Heart left ventricle (tissue), 16 donors: ENCODE measurements around the gene WDTC1. TPM values are rescaled to one million over a fixed set of nuclear protein-coding genes. Genes with fewer than 3 reads are reported as not detected.

Source experiments
- ATAC-seq, 4 donors: fragments of 200-7000 bp; cut with Tn5 transposase; one replicate each; pipeline ENCODE4 v1.9.1; 2020 to 2022; ENCODE audit warnings: moderate library complexity in 4 of 4, mild to moderate bottlenecking in 3 of 4, moderate number of reproducible peaks in 1 of 4
- DNase-seq, 5 donors: peaks; one replicate each; pipeline ENCODE4 v3.0.0-alpha.2; 2020
- H3K27ac ChIP-seq, 12 donors: fragments of 200-600 bp; sonication (generic) in 4 of 12; one replicate each; pipeline versions ENCODE4 v1.5.0 to v1.8.0; 2016 to 2022; ENCODE audit warnings: mild to moderate bottlenecking in 2 of 12
- H3K27me3 ChIP-seq, 9 donors: fragments of 200-600 bp; sonication (generic) in 2 of 9; one replicate each; pipeline versions ENCODE4 v1.5.1 to v1.8.0; 2016 to 2022; ENCODE audit warnings: mild to moderate bottlenecking in 3 of 9
- H3K36me3 ChIP-seq, 9 donors: fragments of 200-600 bp; sonication (generic) in 2 of 9; one replicate each; pipeline versions ENCODE4 v1.5.0 to v1.8.0; 2018 to 2022; ENCODE audit warnings: mild to moderate bottlenecking in 2 of 9
- H3K4me1 ChIP-seq, 12 donors: fragments of 200-600 bp; sonication (generic) in 4 of 12; one replicate each; pipeline versions ENCODE4 v1.5.0 to v1.8.0; 2016 to 2022; ENCODE audit warnings: mild to moderate bottlenecking in 3 of 12
- H3K4me3 ChIP-seq, 12 donors: fragments of 200-600 bp; sonication (generic) in 4 of 12; one replicate each; pipeline versions ENCODE4 v1.5.0 to v1.8.0; 2017 to 2022; ENCODE audit warnings: mild to moderate bottlenecking in 9 of 12, moderate library complexity in 4 of 12
- H3K9me3 ChIP-seq, 12 donors: fragments of 200-600 bp; sonication (generic) in 4 of 12; one replicate each; pipeline versions ENCODE4 v1.5.0 to v1.8.0; 2016 to 2022; ENCODE audit warnings: mild to moderate bottlenecking in 1 of 12
- POLR2A ChIP-seq, 2 donors: fragments of 450-650 bp; IDR thresholded peaks; one replicate each; pipeline ENCODE4 v1.6.1; 2017; ENCODE audit warnings: antibody characterized with exemption in 2 of 2, mild to moderate bottlenecking in 2 of 2, moderate library complexity in 2 of 2
- WGBS, 4 donors: extraction: QIAGEN DNeasy Blood & Tissue Kit in 2 of 4; methylation state at CpG; one replicate each; pipeline versions ENCODE4 v1.1.5 to v1.1.7; 2013 to 2018; 5-methylcytosine and 5-hydroxymethylcytosine counted together
- intact Hi-C, 10 donors: fragments of 100-400 bp; cut with DNase I; formaldehyde crosslinking; loops; one replicate each; pipeline versions ENCODE4 v1.11.1 to v1.14.2; 2022
- polyA plus RNA-seq, 2 donors: library from polyadenylated mRNA; stranded (reverse); fragments of 200-250 nt; gene quantifications; one replicate each; pipeline ENCODE4 v1.2.3, GENCODE V29; 2013
- total RNA-seq, 9 donors: library from RNA; depleted of rRNA in 2 of 9; stranded (reverse); fragments of >200 nt in 2 of 9; fragmentation: NEBNext Ultra II Directional in 3 of 9; extraction: Animal tissue kit (Norgen Biotek cat#: 25700) in 3 of 9; gene quantifications; one replicate each; pipeline versions ENCODE4 v1.1.0 to v1.2.4, GENCODE V29; 2016 to 2023
- TF ChIP-seq, protein P1 (sequence below), 12 donors: fragments of 200-600 bp; sonication (generic) in 4 of 12; IDR thresholded peaks; one replicate each; pipeline versions ENCODE4 v1.5.0 to v1.8.0; 2018 to 2022; ENCODE audit warnings: antibody characterized with exemption in 12 of 12, mild to moderate bottlenecking in 5 of 12
- donor health status: ischemic (EF 13 %, LVEDD 7.1; RV severe dilation, severe dysfunction).
- donor health status: healthy with polysubstance abuse.
- donor health status: DM: no; HTN: yes; CAD: no.
- donor health status: DM: no; HTN: no; CAD: no.
- donor health status: ischemic (EF 25% LVEDD 6.9; RV normal size, moderate dysfunction).
- donor health status: ischemic (EF 25% LVEDD 5.7; RV mildly dilated, moderate dysfunction).
- donor health status: healthy.
- donor health status: DM: yes; HTN: yes; CAD: no.
- donor health status: ischemic (EF 35%, LVEDD 5.7; RV mildly dilated, moderate dysfunction).
- donor health status: nonischemic (EF 11% LVEDD 7.7; RV severe dilation, severe dysfunction).
- donor health status: DM: yes; HTN: yes; CAD: no.
- donor health status: PGD.
- donor health status: ischemic (EF 29% LVEDD 5.4; RV normal size, mild dysfunction).
- donor health status: nonischemic (EF 23%, LVEDD 6.1; RV moderate dilation, normal function).

Gene WDTC1
- total and polyA plus RNA-seq, 11 donors: 30.8 to 94.5 (median 59.6) TPM

DNA sequence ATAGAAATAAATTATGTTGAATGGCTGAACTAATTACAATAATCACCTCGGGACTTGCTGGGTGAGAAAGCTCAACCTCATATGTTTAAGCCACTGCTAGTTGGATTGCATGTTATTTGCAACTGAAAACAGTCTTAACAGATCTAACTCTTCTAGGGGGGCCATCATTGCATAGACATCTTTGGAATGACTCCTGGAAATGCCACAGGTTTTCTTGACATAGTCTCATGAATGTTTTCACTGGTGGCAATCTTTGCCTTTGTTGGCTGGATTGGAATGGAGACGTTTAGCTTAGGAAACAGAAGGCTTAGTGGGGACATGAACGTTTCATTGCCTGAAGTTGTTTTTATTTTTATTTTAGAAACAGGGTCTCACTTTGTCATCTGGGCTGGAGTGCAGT is 8.8 kb upstream of the WDTC1 start:
- no peaks in the 10 kb centered on the region for H3K36me3 ChIP-seq
- intact Hi-C loops: no loop called here
- no peaks in the 10 kb centered on the region for H3K9me3 ChIP-seq
- no peaks in the 10 kb centered on the region for H3K27me3 ChIP-seq
- WGBS, 4 donors: 69 to 88% (median 79%) methylated on average over 3 of the region's 3 CpGs
- H3K4me3 ChIP-seq: no peak overlapping the region
- no peak for TF ChIP-seq POLR2A (IDR thresholded peaks at IDR 0.05)
- TF ChIP-seq, protein P1, sequence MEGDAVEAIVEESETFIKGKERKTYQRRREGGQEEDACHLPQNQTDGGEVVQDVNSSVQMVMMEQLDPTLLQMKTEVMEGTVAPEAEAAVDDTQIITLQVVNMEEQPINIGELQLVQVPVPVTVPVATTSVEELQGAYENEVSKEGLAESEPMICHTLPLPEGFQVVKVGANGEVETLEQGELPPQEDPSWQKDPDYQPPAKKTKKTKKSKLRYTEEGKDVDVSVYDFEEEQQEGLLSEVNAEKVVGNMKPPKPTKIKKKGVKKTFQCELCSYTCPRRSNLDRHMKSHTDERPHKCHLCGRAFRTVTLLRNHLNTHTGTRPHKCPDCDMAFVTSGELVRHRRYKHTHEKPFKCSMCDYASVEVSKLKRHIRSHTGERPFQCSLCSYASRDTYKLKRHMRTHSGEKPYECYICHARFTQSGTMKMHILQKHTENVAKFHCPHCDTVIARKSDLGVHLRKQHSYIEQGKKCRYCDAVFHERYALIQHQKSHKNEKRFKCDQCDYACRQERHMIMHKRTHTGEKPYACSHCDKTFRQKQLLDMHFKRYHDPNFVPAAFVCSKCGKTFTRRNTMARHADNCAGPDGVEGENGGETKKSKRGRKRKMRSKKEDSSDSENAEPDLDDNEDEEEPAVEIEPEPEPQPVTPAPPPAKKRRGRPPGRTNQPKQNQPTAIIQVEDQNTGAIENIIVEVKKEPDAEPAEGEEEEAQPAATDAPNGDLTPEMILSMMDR (IDR thresholded peaks at IDR 0.05): no peak
- DNase-seq: no peak
- H3K27ac ChIP-seq: no peak overlapping the region
- H3K4me1 ChIP-seq: no peaks in the 10 kb centered on the region
- no peak for ATAC-seq

DNA sequence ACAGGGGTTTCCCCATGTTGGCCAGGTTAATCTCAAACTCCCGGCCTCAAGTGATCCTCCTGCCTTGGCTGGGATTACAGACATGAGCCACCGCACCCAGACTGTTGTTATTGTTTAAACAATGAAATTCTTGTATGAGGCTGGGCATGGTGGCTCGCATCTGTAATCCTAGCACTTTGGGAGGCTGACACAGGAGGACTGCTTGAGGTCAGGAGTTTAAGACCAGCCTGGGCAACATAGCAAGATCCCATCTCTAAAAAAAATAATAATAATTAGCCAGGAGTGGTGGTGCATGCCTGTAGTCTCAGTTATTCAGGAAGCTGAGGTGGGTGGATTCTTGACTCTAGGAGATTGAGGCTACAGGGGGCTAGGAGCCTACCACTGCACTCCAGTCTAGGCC is 6.7 kb upstream of the WDTC1 start:
- Histone ChIP-seq H3K36me3 (no peaks in the 10 kb centered on the region), H3K27me3 (no peaks in the 10 kb centered on the region), H3K27ac (no peak overlapping the region), H3K4me3 (no peak overlapping the region), H3K4me1 (no peaks in the 10 kb centered on the region), H3K9me3 (no peaks in the 10 kb centered on the region)
- intact Hi-C loops: no loop called here
- TF ChIP-seq POLR2A (IDR thresholded peaks at IDR 0.05): no peak
- TF ChIP-seq, protein P1 (IDR thresholded peaks at IDR 0.05): no peak
- no peak for ATAC-seq
- DNase-seq: no peak
- WGBS, 4 donors: 87 to 95% (median 95%) methylated on average over 3 of the region's 3 CpGs

DNA sequence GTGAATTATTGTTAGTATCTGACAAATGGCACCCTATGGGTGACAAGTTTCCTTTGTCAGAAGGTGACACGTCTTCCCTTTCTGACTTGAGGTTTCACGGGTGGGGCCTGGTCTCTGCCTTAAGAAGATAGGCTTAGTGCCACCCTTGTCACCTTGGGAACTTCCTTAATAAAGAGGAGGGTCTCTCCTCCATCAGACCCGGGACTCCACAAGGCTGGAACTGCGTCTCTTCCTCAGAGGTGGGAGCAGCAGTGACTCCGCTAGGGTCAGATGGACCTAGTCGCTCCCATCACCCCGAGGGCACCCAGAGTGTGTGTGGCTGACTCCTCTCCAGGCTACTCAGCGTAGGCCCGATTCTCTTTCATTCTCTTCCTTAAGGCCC is 774 bp upstream of the WDTC1 start:
- peak in 1 of 5 donors; percentile 29 for DNase-seq
- Histone ChIP-seq H3K27ac (peak overlapping the region in 7 of 12 donors; percentile 7 to 91 (median 44)), H3K27me3 (no peaks in the 10 kb centered on the region), H3K36me3 (no peaks in the 10 kb centered on the region), H3K4me3 (peak overlapping the region in 11 of 12 donors; percentile 17 to 98 (median 87)), H3K4me1 (peaks cover 0 to 36% (median 13%) of the 10 kb centered on the region in 12 donors), H3K9me3 (no peaks in the 10 kb centered on the region)
- intact Hi-C loops: loop anchor here in 2 of 10 donors (2.0 to 5.0 kb wide), 2 partner anchors 79 to 116 kb away; partner anchors contain the start of gene SLC9A1 (in 1 of the 2)
- ATAC-seq: peak in 1 of 4 donors; percentile 2
- TF ChIP-seq POLR2A (IDR thresholded peaks at IDR 0.05): no peak
- TF ChIP-seq, protein P1 (IDR thresholded peaks at IDR 0.05): no peak
- WGBS, 4 donors: 58 to 74% (median 69%) methylated on average over 7 to 9 of the region's 9 CpGs

DNA sequence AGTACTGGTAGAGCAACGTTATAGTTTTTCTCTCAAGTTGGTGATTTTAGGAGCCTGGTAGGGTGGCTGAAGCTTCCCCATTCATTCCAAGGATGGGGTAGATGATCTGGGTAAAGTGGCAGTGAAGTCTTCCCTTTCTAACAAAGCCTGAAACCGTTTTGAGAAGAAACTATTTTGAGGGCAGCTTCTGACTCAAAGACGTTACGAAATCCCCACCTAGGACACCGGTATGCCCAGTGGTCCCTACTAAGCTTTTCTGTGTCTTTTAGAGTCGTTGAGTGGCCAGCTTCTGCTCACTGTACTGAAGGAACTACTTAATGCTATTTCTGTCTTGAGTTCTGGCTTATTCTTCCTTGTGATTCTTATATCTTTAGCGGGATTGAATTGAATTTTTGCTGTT is 1.4 kb downstream of the WDTC1 start:
- Histone ChIP-seq H3K4me1 (peaks cover 0 to 36% (median 13%) of the 10 kb centered on the region in 12 donors), H3K4me3 (peak overlapping the region in 11 of 12 donors; percentile 71 to 98 (median 87)), H3K27ac (peak overlapping the region in 10 of 12 donors; percentile 33 to 91 (median 86)), H3K36me3 (no peaks in the 10 kb centered on the region), H3K27me3 (no peaks in the 10 kb centered on the region), H3K9me3 (no peaks in the 10 kb centered on the region)
- TF ChIP-seq POLR2A (IDR thresholded peaks at IDR 0.05): no peak
- TF ChIP-seq, protein P1 (IDR thresholded peaks at IDR 0.05): no peak
- ATAC-seq: no peak
- intact Hi-C loops: loop anchor here in 1 of 10 donors (2.0 kb wide), 1 partner anchor 81 kb away; the partner anchor contains the start of gene SLC9A1
- 34 to 44% (median 40%) methylated on average over 7 of the region's 7 CpGs for WGBS, 4 donors
- no peak for DNase-seq
